ENCODE results near the gene CEACAM4. TPM values are rescaled to one million over a fixed set of nuclear protein-coding genes. Genes with fewer than 3 reads are reported as not detected.

The CEACAM4 gene
- total and polyA plus RNA-seq, 9 of the 15 experiments (the other 6 are each of a cell fraction or from before 2014, with no cell fraction given): not detected

- no peak for TF ChIP-seq TEAD2 (tag; IDR thresholded peaks at IDR 0.05)
- no peak for TF ChIP-seq ILF3 (IDR thresholded peaks at IDR 0.05; ENCODE audit: borderline replicate concordance)
- TF ChIP-seq ZNF253 (CRISPR knock-in tag; conservative IDR thresholded peaks at IDR 0.05): no peak
- TF ChIP-seq, protein P1, sequence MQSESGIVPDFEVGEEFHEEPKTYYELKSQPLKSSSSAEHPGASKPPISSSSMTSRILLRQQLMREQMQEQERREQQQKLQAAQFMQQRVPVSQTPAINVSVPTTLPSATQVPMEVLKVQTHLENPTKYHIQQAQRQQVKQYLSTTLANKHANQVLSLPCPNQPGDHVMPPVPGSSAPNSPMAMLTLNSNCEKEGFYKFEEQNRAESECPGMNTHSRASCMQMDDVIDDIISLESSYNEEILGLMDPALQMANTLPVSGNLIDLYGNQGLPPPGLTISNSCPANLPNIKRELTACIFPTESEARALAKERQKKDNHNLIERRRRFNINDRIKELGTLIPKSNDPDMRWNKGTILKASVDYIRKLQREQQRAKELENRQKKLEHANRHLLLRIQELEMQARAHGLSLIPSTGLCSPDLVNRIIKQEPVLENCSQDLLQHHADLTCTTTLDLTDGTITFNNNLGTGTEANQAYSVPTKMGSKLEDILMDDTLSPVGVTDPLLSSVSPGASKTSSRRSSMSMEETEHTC (IDR thresholded peaks at IDR 0.05): no peak
- TF ChIP-seq TFAP4 (CRISPR knock-in tag; IDR thresholded peaks at IDR 0.05; ENCODE audit: borderline replicate concordance): no peak
- no peak for TF ChIP-seq ZNF696 (CRISPR knock-in tag; conservative IDR thresholded peaks at IDR 0.05)
- no peak for TF ChIP-seq SREBF2 (CRISPR knock-in tag; IDR thresholded peaks at IDR 0.05)
- no peak for TF ChIP-seq PHF21A (IDR thresholded peaks at IDR 0.05; ENCODE audit: borderline replicate concordance, low read depth)
- no peak for TF ChIP-seq ZNF76 (CRISPR knock-in tag; IDR thresholded peaks at IDR 0.05; ENCODE audit: borderline replicate concordance)
- TF ChIP-seq CBFA2T2 (conservative IDR thresholded peaks at IDR 0.05): no peak
- TF ChIP-seq, protein P2, sequence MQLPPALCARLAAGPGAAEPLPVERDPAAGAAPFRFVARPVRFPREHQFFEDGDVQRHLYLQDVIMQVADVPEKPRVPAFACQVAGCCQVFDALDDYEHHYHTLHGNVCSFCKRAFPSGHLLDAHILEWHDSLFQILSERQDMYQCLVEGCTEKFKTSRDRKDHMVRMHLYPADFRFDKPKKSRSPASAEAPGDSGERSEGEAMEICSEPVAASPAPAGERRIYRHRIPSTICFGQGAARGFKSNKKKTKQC (CRISPR knock-in tag; IDR thresholded peaks at IDR 0.05): no peak
- TF ChIP-seq TBP (optimal IDR thresholded peaks at IDR 0.05; ENCODE audit: low read depth, low read length): no peak
Observed at GRCh38 chr19:41620171-41620570, 6.7 kb downstream of the CEACAM4 start (continued).
